HS-5 (cell line): ENCODE measurements around the gene GRIPAP1.

ENCODE experiments used
- DNase-seq: peaks from one replicate; pipeline ENCODE4 v3.0.0-alpha.2; 2012; ENCODE audit warnings: low read depth

Gene GRIPAP1

DNA sequence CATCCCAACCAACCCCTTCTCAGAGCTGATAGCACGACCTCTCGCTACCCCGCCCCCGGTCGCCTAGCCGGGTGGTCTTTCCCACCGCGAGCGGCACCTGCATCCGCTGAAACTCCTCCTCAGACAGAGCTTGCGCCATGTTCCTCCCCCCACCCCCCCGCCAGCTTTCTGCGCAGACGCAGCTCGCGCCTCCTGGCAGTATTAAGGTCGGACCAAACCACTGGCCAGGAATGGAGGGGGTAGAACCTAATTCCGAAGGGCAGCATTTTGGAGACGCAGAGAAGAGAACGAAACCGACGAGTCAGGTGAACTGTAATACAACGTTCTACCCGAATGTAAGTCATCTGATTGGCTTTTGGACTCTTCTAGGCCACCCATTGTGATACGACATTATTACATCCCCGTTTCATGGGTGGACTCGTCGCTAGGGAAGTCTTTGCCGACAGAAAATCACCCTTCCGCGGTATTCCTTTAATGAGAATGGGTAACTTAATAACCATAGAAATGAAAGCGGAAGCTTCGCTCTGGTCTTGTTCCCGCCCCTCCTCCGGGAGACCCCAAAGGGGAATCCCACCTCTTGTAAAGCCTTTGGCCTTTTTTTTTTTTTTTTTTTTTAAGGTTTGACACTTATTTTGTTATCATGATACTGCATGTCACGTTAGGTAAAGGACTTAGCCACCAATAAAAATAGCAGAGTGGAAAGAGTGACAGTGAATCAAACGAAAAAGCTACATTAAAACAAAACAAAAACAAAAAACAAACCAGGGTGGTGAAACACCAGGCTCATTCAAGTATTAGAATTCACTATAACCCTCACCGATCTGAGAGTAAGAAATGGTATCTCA lies at the start of gene GRIPAP1:
TSS of gene GRIPAP1 (minus strand) at position 174 of the 845 bp plus-strand sequence. CDS start at position 139, 35 bp downstream.
- peak; percentile 78 for DNase-seq

DNA sequence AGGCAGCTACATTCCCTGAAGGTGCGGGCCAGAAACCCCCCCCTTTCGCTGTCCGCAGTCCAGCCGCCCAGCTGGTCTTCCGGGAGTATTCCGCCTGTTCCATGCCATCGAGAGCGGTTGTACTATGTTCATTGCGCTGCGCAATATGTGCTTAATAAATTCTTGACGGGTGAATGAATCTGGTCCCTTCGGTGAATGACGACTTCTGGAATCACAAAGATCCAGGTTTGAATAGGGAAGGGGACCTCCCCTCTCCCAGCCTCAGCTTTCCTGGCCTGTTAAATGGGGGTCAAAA lies 41.9 kb upstream of the GRIPAP1 start:
- DNase-seq = no peak

- DNase-seq = peak; percentile 93
These were observed 41.3 kb upstream of the GRIPAP1 start, which contains the start of gene TFE3 for GRCh38 chrX:49043220-49043986. Gene TFE3, minus strand, starts transcription at chrX:49043357. Its CDS starts 131 bp downstream, at chrX:49043226.

DNA sequence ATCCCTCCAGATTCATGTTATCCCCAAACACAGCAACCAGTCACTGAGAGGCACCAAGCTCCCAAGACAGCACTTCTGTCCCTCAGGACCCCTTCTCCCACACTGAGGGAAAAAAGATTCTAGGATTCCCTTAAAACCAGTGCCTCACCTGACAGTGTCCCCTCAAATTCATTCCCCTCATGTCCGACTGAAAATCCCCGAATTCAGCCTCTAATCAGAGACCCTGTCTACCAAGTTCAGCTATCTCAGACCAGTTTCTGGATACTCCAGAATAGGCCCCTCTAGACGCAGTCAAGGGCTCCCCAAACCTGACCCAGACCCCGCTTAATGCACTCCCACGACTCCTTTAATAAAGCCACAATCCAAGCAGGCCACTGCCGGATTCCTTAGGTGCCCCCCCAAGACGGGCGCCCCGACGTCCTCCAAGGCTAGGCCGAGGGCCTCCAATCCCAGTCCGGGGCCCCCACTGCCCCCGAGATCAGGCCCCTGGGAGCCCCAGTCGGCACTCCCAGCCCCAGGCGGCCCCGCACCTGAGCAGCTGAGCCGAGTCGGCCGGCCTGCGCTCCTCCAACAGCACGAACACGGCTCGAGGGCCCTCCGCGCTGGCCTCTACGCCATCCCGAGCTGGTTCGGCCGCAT lies 40.6 kb upstream of the GRIPAP1 start:
- no peak for DNase-seq

- DNase-seq = no peak
These were observed 39.9 kb upstream of the GRIPAP1 start for GRCh38 chrX:49041744-49042580.

GRCh38 chrX:49040376-49040955 lies 38.4 kb upstream of the GRIPAP1 start:
- DNase-seq = no peak

DNA sequence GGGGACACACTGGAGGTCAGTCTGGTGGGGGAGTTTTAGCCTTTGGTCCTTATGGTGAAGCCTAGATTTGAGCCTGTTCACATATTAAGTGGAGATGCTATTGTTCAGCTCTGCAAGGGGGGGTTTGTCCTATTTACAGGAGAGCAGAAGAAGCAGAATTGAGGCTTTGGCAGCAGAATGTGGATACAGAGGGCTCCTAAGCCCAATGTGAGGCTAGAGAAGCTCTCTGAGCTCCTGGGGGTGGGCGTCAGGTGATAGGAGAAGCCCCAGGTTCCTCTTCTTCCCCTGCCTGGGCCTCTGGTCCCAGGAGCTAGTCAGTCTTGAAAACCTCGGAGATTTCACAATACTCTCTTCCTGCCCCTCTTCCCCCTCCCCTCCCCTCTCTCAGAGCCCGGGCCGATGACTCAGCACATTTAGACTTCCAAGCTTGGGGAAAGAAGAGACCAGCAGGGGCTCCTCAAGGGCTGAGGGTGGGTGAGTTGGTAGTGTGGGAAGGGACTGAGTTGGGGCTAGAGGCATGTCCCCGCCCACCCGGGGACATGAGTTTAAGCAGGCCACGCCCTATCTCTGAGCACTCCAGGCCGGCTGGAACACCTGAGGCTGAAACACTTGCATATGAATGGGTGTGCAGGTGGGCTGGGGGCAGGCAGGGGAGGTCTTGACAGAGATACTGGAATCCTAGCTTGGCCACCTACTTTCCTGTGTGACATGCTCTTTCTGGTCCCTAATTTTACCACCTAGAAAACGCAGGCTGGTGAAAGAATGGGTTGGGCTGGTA lies 37.7 kb upstream of the GRIPAP1 start:
- DNase-seq = peak; percentile 72

GRCh38 chrX:49037883-49038475 lies 35.9 kb upstream of the GRIPAP1 start:
- no peak for DNase-seq

- no peak for DNase-seq
These were observed 28.2 kb upstream of the GRIPAP1 start for GRCh38 chrX:49030283-49030682.

DNA sequence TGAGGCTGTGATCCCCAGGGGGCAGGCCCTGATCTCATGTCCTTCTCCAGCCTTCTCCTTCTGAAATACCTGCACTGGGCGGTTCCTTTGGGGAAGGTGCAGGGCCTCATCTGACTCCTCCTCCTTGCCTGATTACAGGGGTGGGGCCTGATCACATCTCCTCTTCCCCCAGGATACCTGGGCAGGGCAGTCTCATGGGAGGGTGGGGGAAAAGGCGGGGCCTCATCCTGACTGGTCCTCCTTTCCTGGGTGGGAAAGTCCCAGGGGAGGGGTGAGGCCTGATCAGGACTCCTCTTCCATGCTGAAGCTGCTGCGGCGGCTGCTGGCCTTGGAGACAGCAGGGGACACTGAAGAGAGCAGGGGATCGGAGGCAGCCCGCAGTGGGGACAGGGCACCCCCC lies 27.8 kb upstream of the GRIPAP1 start:
- no peak for DNase-seq

DNA sequence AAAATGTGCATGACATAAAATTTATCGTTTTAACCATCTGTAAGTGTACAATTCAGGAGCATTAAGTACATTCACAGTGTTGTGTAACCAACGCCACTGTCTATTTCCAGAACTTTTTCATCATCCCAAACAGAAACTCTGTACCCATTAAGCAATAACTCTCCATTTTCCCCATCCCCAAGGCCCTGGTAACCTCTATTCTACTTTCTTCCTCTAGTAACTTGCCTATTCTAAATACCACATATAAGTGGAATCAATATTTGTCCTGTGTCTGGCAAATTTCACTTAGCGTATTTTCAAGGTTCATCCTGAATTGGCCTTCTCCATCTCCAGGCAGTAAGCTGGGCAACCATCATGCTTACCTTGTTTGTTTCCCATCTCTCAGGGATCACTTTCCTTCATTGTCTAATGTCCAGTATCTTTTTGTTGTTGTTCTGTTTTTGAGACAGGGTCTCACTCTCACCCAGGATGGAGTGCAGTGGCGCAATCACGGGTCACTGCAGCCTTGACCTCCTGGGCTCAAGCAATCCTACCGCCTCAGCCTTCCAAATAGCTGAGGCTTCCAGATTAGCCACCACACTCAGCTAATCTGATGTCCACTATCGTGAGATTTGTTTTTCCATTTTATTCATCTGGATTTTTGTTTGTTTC lies 17.7 kb upstream of the GRIPAP1 start:
- no peak for DNase-seq

- DNase-seq = no peak
These were observed 17.0 kb upstream of the GRIPAP1 start for GRCh38 chrX:49019050-49019449.

DNA sequence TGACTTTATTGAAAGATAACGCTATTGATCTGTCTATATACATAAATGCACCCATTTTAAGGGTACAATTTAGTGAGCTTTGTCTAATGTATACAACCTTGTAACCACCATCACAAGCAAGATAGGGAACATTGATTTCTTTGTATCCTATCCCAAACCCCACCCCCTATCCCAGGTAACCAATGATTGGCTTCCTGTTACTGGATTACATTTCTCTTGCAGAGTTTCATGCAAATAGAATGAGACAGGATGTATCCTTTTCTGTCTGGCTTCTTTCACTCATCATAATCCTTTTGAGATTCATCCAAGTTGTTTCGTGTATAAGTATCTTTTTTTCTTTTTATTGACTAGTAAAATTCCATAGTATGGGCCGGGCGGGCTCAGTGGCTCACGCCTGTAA lies 1.6 kb upstream of the GRIPAP1 start:
- peak; percentile 0 for DNase-seq

GRCh38 chrX:49001521-49002090 lies 458 bp downstream of the GRIPAP1 start:
- peak; percentile 5 for DNase-seq

DNA sequence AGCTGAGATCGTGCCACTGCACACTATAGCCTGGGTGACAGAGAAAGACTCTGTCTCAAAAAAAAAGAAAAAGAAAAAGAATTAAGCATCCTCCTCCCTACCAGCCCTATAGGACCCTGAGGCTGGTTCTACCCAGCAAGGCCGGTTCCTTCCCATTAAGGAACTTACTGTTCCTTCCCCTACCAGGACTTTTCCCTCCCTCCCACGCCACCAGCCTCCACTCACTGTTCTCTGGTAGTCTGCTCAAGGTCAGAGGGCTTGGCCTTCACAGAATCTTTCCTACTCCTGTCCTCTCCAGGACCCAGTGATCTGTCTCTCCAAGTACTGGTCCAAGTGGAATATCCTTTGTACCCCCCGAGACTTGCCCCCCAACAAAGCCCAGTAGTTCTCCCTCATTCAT lies 1.4 kb downstream of the GRIPAP1 start:
- DNase-seq = no peak

- no peak for DNase-seq
These were observed 3.0 kb downstream of the GRIPAP1 start for GRCh38 chrX:48999030-48999429.

GRCh38 chrX:48998391-48998790 lies 3.7 kb downstream of the GRIPAP1 start:
- DNase-seq = no peak

GRCh38 chrX:48997865-48998264 lies 4.2 kb downstream of the GRIPAP1 start:
- DNase-seq = no peak

GRCh38 chrX:48997455-48997854 lies 4.6 kb downstream of the GRIPAP1 start:
- DNase-seq = no peak
